Heart right ventricle (tissue), 16 donors: ENCODE data around the gene SARNP. TPM values are rescaled to one million over a fixed set of nuclear protein-coding genes. Genes with fewer than 3 reads are reported as not detected.
"Not testable (repeated sequence)": the region's sequence is repeated elsewhere in the genome, so short reads cannot be mapped to it uniquely, and the experiment has no call there.

ENCODE experiments used
- ATAC-seq, 8 donors: fragments of 200-7000 bp; cut with Tn5 transposase; one replicate each; pipeline ENCODE4 v1.9.1; 2020; ENCODE audit warnings: mild to moderate bottlenecking in 8 of 8, moderate library complexity in 8 of 8, moderate number of reproducible peaks in 1 of 8
- DNase-seq, 2 donors: peaks; one replicate each; pipeline ENCODE4 v3.0.0-alpha.2; 2020
- H3K27ac ChIP-seq, 10 donors: fragments of 200-600 bp; sonication (generic) in 2 of 10; one replicate each; pipeline versions ENCODE4 v1.5.0 to v1.8.0; 2020 to 2022; ENCODE audit warnings: mild to moderate bottlenecking in 3 of 10
- H3K27me3 ChIP-seq, 7 donors: fragments of 200-600 bp; one replicate each; pipeline ENCODE4 v1.8.0; 2021 to 2022; ENCODE audit warnings: mild to moderate bottlenecking in 2 of 7
- H3K36me3 ChIP-seq, 9 donors: fragments of 200-600 bp; sonication (generic) in 1 of 9; one replicate each; pipeline versions ENCODE4 v1.5.0 to v1.8.0; 2020 to 2022; ENCODE audit warnings: mild to moderate bottlenecking in 2 of 9
- H3K4me1 ChIP-seq, 9 donors: fragments of 200-600 bp; sonication (generic) in 1 of 9; one replicate each; pipeline versions ENCODE4 v1.5.0 to v1.8.0; 2020 to 2022; ENCODE audit warnings: mild to moderate bottlenecking in 4 of 9
- H3K4me3 ChIP-seq, 10 donors: fragments of 200-600 bp; sonication (generic) in 2 of 10; one replicate each; pipeline versions ENCODE4 v1.5.0 to v1.8.0; 2020 to 2022; ENCODE audit warnings: mild to moderate bottlenecking in 7 of 10, moderate library complexity in 2 of 10
- H3K9me3 ChIP-seq, 11 donors: fragments of 200-600 bp in 10 of 11; sonication (generic) in 2 of 11; one replicate each; pipeline versions ENCODE4 v1.5.0 to v1.8.0; 2013 to 2022; ENCODE audit warnings: mild to moderate bottlenecking in 2 of 11, control low read depth in 1 of 11, moderate library complexity in 1 of 11
- WGBS, 2 donors: extraction: QIAGEN DNeasy Blood & Tissue Kit; methylation state at CpG; one replicate each; pipeline ENCODE4 v1.1.7; 2013; ENCODE audit warnings: inconsistent platforms in 1 of 2; 5-methylcytosine and 5-hydroxymethylcytosine counted together
- intact Hi-C, 10 donors: fragments of 100-400 bp; cut with DNase I; formaldehyde crosslinking; loops; one replicate each; pipeline versions ENCODE4 v1.11.1 to v1.14.2; 2022
- polyA plus RNA-seq, 2 donors: library from polyadenylated mRNA; stranded (reverse); fragments of 200-250 nt; gene quantifications; one replicate each; pipeline ENCODE4 v1.2.3, GENCODE V29; 2013
- total RNA-seq, 10 donors: library from RNA; stranded (reverse); fragmentation: NEBNext Ultra II Directional in 3 of 10; extraction: Animal tissue kit (Norgen Biotek cat#: 25700) in 3 of 10; gene quantifications; one replicate each; pipeline versions ENCODE4 v1.2.1 to v1.2.4, GENCODE V29; 2021 to 2023
- TF ChIP-seq, protein P1 (sequence below), 9 donors: fragments of 200-600 bp; sonication (generic) in 2 of 9; IDR thresholded peaks; one replicate each; pipeline versions ENCODE4 v1.5.0 to v1.8.0; 2021 to 2022; ENCODE audit warnings: antibody characterized with exemption in 9 of 9, mild to moderate bottlenecking in 5 of 9, moderate library complexity in 1 of 9
- donor health status: Arrhythmogenic right ventricular cardiomyopathy.
- donor health status: ischemic (EF 13 %, LVEDD 7.1; RV severe dilation, severe dysfunction).
- donor health status: healthy with polysubstance abuse.
- donor health status: DM: no; HTN: yes; CAD: no.
- donor health status: DM: no; HTN: no; CAD: no.
- donor health status: ischemic (EF 25% LVEDD 6.9; RV normal size, moderate dysfunction).
- donor health status: ischemic (EF 25% LVEDD 5.7; RV mildly dilated, moderate dysfunction).
- donor health status: healthy.
- donor health status: DM: yes; HTN: yes; CAD: no.
- donor health status: Ischemic cardiomyopathy.
- donor health status: ischemic (EF 35%, LVEDD 5.7; RV mildly dilated, moderate dysfunction).
- donor health status: nonischemic (EF 11% LVEDD 7.7; RV severe dilation, severe dysfunction).
- donor health status: DM: yes; HTN: yes; CAD: no.
- donor health status: PGD.
- donor health status: ischemic (EF 29% LVEDD 5.4; RV normal size, mild dysfunction).
- donor health status: nonischemic (EF 23%, LVEDD 6.1; RV moderate dilation, normal function).

SARNP gene
- total and polyA plus RNA-seq, 12 donors, result 47.5 to 136 (median 55.2) TPM

DNA sequence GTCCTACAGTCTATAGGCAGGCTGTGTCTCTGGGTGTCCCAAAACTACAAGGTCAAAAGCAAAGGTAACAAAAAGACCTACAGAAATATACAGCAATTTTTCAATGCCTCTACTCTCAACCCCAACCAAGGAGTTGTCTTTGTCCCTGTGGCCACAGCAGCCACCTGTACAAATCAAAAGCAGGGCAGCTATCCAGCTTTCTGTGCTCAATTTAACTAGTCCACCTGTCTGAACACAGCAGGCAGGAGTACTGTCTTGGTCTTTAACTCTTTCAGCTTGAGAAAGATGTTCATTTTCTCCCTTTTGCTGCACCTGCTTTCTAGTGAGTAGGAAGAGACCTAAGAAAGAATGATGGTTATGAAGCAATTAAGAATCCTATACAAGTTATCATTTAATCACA, 54.9 kb downstream of the SARNP start:
- ATAC-seq (no peak), DNase-seq (no peak)
- no peak overlapping the region for H3K4me3 ChIP-seq
- H3K9me3 ChIP-seq, result no peaks in the 10 kb centered on the region
- H3K4me1 ChIP-seq, result no peaks in the 10 kb centered on the region
- H3K27me3 ChIP-seq, result no peaks in the 10 kb centered on the region
- TF ChIP-seq, protein P1, sequence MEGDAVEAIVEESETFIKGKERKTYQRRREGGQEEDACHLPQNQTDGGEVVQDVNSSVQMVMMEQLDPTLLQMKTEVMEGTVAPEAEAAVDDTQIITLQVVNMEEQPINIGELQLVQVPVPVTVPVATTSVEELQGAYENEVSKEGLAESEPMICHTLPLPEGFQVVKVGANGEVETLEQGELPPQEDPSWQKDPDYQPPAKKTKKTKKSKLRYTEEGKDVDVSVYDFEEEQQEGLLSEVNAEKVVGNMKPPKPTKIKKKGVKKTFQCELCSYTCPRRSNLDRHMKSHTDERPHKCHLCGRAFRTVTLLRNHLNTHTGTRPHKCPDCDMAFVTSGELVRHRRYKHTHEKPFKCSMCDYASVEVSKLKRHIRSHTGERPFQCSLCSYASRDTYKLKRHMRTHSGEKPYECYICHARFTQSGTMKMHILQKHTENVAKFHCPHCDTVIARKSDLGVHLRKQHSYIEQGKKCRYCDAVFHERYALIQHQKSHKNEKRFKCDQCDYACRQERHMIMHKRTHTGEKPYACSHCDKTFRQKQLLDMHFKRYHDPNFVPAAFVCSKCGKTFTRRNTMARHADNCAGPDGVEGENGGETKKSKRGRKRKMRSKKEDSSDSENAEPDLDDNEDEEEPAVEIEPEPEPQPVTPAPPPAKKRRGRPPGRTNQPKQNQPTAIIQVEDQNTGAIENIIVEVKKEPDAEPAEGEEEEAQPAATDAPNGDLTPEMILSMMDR (IDR thresholded peaks at IDR 0.05), result no peak
- peaks cover 0 to 93% (median 34%) of the 10 kb centered on the region in 9 donors for H3K36me3 ChIP-seq
- no peak overlapping the region for H3K27ac ChIP-seq
- intact Hi-C loops, result no loop called here

DNA sequence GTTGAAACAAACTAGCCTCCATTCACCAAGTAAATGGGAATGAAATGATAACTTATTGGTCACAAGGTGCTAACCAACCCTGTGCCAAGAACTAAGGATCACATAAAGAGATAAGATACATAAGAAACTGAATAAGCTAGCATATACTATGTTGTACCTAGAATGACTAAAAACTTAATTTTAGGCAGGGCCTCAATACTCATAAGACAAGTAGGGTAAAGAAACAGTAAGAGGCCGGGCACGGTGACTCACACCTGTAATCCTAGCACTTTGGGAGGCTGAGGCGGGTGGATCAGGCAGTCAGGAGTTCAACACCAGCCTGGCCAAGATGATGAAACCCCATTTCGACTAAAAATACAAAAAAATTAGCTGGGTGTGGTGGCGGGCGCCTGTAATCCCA, 56.9 kb downstream of the SARNP start:
- TF ChIP-seq, protein P1 (IDR thresholded peaks at IDR 0.05), result no peak
- intact Hi-C loops, result no loop called here
- peaks cover 7 to 98% (median 52%) of the 10 kb centered on the region in 9 donors for H3K36me3 ChIP-seq

DNA sequence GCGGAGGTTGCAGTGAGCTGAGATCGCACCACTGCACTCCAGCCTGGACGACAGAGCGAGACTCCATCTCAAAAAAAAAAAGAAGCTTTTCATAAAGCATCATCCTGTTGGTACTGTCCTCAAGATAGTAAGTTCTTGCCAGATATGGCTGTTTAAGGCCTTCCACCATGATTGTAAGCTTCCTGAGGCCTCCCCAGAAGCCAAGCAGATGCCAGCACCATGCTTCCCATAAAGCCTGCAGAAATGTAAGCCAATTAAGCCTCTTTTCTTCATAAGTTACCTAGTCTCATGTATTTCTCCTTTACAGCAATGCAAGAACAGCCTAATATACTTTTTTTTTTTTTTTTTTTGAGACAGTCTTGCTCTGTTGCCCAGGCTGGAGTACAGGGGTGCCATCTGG, 58.9 kb downstream of the SARNP start:
- DNase-seq, H3K4me3 ChIP-seq, H3K27ac ChIP-seq, intact Hi-C loops, H3K9me3 ChIP-seq, ATAC-seq, H3K4me1 ChIP-seq, H3K27me3 ChIP-seq: not testable (repeated sequence)
- peaks cover 7 to 98% (median 63%) of the 10 kb centered on the region in 9 donors for H3K36me3 ChIP-seq
- WGBS, 2 donors, result 96 to 97% methylated on average over 4 of the region's 4 CpGs

More for the DNA sequence above, 56.9 kb downstream of the SARNP start:
- Histone ChIP-seq H3K9me3 (no peaks in the 10 kb centered on the region), H3K27me3 (no peaks in the 10 kb centered on the region), H3K4me3 (no peak overlapping the region), H3K4me1 (no peaks in the 10 kb centered on the region), H3K27ac (no peak overlapping the region)
- WGBS, 2 donors, result 97 to 98% methylated on average over 6 of the region's 6 CpGs
- DNase-seq, result no peak
- ATAC-seq, result no peak

DNA sequence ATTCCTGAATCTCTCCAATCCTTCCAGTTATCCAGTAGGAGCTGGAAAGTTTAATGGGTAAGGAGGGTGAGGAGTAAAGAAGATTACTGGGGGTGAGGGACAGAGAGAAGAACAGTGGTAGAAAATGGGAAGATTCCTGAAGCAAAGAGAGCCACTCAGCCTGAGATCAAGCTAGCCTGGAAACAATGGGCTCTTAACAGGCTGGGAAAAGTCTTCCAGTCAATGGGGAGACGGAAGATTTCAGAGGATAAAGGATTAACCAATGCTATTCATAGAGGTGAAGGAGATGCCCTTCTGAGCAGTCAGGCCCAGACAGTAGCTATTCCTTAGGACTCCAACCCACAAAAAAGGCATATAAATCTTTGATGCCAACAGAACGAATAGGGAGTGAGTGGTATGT, 59.8 kb downstream of the SARNP start:
- DNase-seq, result no peak
- intact Hi-C loops, result no loop called here
- Histone ChIP-seq H3K9me3 (no peaks in the 10 kb centered on the region), H3K4me3 (no peak overlapping the region), H3K27ac (no peak overlapping the region), H3K36me3 (peaks cover 7 to 98% (median 65%) of the 10 kb centered on the region in 9 donors), H3K27me3 (no peaks in the 10 kb centered on the region), H3K4me1 (peaks cover 0 to 5% (median 0%) of the 10 kb centered on the region in 9 donors)
- 78 to 83% methylated on average over 2 of the region's 2 CpGs for WGBS, 2 donors
- TF ChIP-seq, protein P1 (IDR thresholded peaks at IDR 0.05), result no peak
- ATAC-seq, result no peak

DNA sequence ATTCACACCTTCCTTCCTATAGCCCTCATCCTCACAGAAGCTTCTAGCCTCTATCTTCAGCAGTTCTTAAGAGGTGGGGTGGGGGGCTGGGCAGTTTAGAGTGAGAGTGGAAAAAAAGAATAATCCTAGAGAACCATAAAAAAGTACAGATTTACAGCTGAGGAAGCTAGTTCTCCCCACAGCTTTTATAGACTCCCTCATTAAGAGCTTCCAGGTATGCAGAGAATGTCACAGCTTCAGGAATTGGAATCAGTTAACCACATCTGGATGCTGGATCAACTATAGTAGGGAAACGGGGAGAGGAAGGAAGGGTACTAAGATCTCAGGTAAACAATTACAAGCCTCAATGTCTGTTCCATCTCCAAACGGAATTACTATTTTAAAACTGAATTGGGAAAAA, 62.3 kb downstream of the SARNP start:
- Histone ChIP-seq H3K9me3 (no peaks in the 10 kb centered on the region), H3K27me3 (no peaks in the 10 kb centered on the region), H3K4me3 (no peak overlapping the region), H3K4me1 (peaks cover 0 to 5% (median 0%) of the 10 kb centered on the region in 9 donors), H3K36me3 (peaks cover 7 to 99% (median 71%) of the 10 kb centered on the region in 9 donors), H3K27ac (peak overlapping the region in 1 of 10 donors; percentile 7)
- intact Hi-C loops, result no loop called here
- 52 to 60% methylated on average over 2 of the region's 2 CpGs for WGBS, 2 donors
- ATAC-seq (no peak), DNase-seq (no peak)
- TF ChIP-seq, protein P1 (IDR thresholded peaks at IDR 0.05), result no peak
